Mucosa of descending colon (tissue), 3 donors: Measurements from ENCODE around the gene LENEP. TPM values are rescaled to one million over a fixed set of nuclear protein-coding genes. Genes with fewer than 3 reads are reported as not detected.

Source experiments
- ATAC-seq: fragments of 200-7000 bp; cut with Tn5 transposase; one replicate; pipeline ENCODE4 v1.9.1; 2020; ENCODE audit warnings: mild to moderate bottlenecking, moderate library complexity
- DNase-seq, 3 donors: peaks; one replicate each; pipeline ENCODE4 v3.0.0-alpha.2; 2020
- H3K36me3 ChIP-seq: fragments of 200-600 bp; one replicate; pipeline ENCODE4 v1.8.0; 2021; ENCODE audit warnings: low read depth, mild to moderate bottlenecking
- H3K4me1 ChIP-seq: fragments of 200-600 bp; one replicate; pipeline ENCODE4 v1.8.0; 2021; ENCODE audit warnings: low read depth, mild to moderate bottlenecking
- H3K4me3 ChIP-seq: fragments of 200-600 bp; one replicate; pipeline ENCODE4 v1.8.0; 2021; ENCODE audit warnings: mild to moderate bottlenecking
- H3K9me3 ChIP-seq: fragments of 200-600 bp; one replicate; pipeline ENCODE4 v1.8.0; 2021; ENCODE audit warnings: mild to moderate bottlenecking
- CTCF ChIP-seq: fragments of 200-600 bp; IDR thresholded peaks from one replicate; pipeline ENCODE4 v1.8.0; 2022; ENCODE audit warnings: antibody characterized with exemption, mild to moderate bottlenecking
- intact Hi-C, 2 donors: fragments of 100-400 bp; cut with DNase I in 1 of 2; cut with micrococcal nuclease in 1 of 2; formaldehyde crosslinking; loops; one replicate each; pipeline versions ENCODE4 v1.11.0 to v1.11.1; 2022; cut with DNase I, micrococcal nuclease
- total RNA-seq, 3 donors: library from RNA; stranded (reverse); fragmentation: NEBNext Ultra II Directional in 2 of 3; extraction: Animal tissue kit (Norgen Biotek cat#: 25700) in 2 of 3; gene quantifications; one replicate each; pipeline versions ENCODE4 v1.2.1 to v1.2.4, GENCODE V29; 2021 to 2023
- donor health status: DM: no; HTN: no; CAD: no; lungs with moderate emphysema.
- donor health status: DM: no; HTN: no; CAD: no.
- donor health status: DM: no; HTN: yes; CAD: no.

LENEP gene
- total RNA-seq, 3 donors from 2014 or later, result 0.60 to 0.76 TPM; not detected in 1

DNA sequence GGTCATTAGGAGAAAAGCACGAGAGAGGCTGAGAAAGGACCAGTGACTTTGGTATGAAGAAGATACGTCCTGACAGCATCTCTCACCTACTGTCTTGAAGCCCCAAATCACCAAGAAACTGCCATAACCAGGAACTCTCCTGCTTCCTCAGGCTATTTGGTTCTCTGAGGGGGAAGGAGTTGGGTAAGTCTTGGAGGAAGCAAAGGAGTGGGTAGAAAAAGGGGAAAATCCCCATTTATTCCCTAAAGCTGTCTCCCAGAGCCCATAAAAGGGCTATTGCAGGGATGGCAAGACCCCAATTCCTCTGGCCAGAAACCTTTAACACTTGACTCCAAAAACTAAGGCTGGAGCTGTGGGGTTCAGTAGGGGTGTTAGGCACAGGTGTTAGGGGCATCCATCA is 35.4 kb upstream of the LENEP start:
- no peaks in the 10 kb centered on the region for H3K36me3 ChIP-seq
- H3K4me1 ChIP-seq, result peaks cover 47% of the 10 kb centered on the region
- DNase-seq (no peak), ATAC-seq (no peak)
- no peak for TF ChIP-seq CTCF
- intact Hi-C loops, result no loop called here
- no peaks in the 10 kb centered on the region for H3K9me3 ChIP-seq
- H3K4me3 ChIP-seq, result no peak overlapping the region

DNA sequence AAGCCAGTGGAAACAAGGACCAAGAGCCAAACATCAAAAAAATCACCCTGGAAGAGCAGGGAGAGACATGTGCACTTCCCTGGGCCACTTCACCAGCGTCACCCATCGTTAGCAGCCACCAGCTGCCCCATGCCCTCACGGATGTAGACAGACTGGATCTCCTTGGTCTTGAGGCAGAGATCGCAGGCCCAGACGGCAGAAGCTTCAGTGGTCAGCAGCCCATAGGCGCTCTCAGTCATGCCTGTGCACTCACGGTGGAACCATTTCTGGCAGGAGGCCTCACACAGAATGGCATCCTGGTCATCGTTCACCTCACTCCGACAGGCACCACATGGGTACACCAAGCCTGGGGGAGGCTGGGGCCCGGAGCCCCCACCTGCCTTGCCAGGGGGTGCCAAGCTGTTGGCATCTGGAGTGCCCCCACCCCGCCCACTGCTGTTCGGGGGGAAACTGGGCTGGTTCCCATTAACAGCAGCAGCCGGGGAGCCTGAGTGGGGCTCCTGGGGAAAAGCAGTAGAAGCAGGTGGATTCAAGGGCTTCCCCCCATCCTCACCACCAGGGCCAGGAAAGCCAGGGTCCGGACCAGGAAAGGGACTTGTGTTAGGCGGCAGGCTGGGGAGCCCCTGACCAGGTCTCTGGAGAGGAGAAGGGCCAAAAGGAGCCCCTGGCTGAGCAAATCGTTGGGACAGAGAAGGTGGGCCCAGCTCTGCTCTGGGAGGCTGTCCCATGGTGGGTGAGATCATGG is 34.5 kb upstream of the LENEP start:
- intact Hi-C loops, result no loop called here
- TF ChIP-seq CTCF, result no peak
- H3K36me3 ChIP-seq, result no peaks in the 10 kb centered on the region
- ATAC-seq, result no peak
- peaks cover 39% of the 10 kb centered on the region for H3K4me1 ChIP-seq
- H3K9me3 ChIP-seq, result no peaks in the 10 kb centered on the region
- no peak overlapping the region for H3K4me3 ChIP-seq
- peak in 2 of 3 donors; percentile 38 to 42 for DNase-seq

DNA sequence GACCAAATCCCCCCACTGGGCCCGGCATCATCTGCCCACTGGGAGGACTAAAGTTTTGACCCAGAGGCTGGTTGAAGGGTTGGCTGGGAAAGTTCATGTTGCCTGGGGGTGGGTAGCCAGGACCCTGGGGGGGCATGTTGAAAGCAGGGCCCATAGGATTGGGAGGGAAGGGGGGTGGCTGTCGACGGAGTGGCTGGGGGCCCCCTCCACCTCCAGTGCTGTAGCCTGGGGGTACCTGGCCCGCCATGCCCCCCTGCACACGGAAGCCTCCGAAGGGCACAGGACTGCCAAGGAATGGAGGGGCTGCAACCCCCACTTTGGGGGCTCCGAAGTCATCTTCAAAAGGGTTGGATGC is 34.0 kb upstream of the LENEP start:
- H3K36me3 ChIP-seq, result no peaks in the 10 kb centered on the region
- peaks cover 34% of the 10 kb centered on the region for H3K4me1 ChIP-seq
- no peak for TF ChIP-seq CTCF
- H3K9me3 ChIP-seq, result no peaks in the 10 kb centered on the region
- intact Hi-C loops, result no loop called here
- DNase-seq (peak in 2 of 3 donors; percentile 30 to 47), ATAC-seq (no peak)
- H3K4me3 ChIP-seq, result no peak overlapping the region

DNA sequence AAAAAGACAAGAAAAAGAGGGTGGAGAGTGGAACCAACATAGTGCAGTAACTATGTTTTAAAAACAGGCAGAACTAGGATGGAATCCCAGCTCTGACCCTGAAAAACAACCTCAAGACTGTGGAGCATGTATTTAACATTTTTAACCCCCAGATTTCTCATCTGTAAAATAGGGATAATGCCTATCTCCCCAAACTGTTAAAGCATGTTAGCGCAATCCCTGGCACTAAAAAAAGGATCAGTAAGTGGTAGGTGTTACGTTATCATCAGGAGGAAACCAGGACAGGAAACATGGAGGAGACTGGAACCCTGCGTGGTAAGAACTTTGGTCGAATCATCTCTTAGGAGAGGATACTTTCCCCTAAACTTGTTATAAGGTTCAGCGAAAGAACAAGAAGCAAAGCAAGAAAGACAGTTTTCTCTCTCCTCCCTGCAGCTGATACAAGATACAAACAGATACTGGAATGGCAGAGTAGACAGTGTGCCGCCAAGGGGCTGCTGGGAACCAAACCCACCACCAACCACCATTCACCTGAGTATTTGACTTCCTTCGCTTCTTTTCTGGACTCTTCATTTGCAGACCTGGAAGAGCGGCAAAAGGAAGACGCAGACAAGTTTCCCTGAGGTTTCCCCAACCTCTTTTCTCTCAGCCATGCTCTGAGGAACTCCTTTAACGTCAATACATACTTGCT is 32.8 kb upstream of the LENEP start:
- H3K4me1 ChIP-seq, result peaks cover 22% of the 10 kb centered on the region
- intact Hi-C loops, result loop anchor here in 1 of 2 donors (10.0 kb wide), 1 partner anchor 54 kb away; no protein-coding TSS in a partner anchor
- no peaks in the 10 kb centered on the region for H3K9me3 ChIP-seq
- no peaks in the 10 kb centered on the region for H3K36me3 ChIP-seq
- DNase-seq (peak in 1 of 3 donors; percentile 13), ATAC-seq (no peak)
- no peak overlapping the region for H3K4me3 ChIP-seq
- no peak for TF ChIP-seq CTCF

- peak; percentile 84 to 91 (median 90) for DNase-seq
- peaks cover 20% of the 10 kb centered on the region for H3K4me1 ChIP-seq
- H3K36me3 ChIP-seq, result no peaks in the 10 kb centered on the region
- TF ChIP-seq CTCF, result peak; percentile 67
- H3K9me3 ChIP-seq, result no peaks in the 10 kb centered on the region
- ATAC-seq, result peak; percentile 88
- peak within 1 kb of the TSS; percentile 80 for H3K4me3 ChIP-seq
- intact Hi-C loops, result loop anchor here in 1 of 2 donors (10.0 kb wide), 1 partner anchor 53 kb away; no protein-coding TSS in a partner anchor
Observed at GRCh38 chr1:154961207-154962155, 31.9 kb upstream of the LENEP start, which contains the start of gene PYGO2. Gene PYGO2, minus strand, starts transcription at chr1:154961782. Its CDS starts 206 bp downstream, at chr1:154961576.
